Activated naive CD4-positive, alpha-beta T cell treated with Interleukin-2 at 50 U/mL for 16 hours (primary cell): ENCODE data around the gene SRP14.
"Not testable (repeated sequence)": the region's sequence is repeated elsewhere in the genome, so short reads cannot be mapped to it uniquely, and the experiment has no call there.

ENCODE experiments used
- DNase-seq: peaks from one replicate; pipeline ENCODE4 v3.0.0-alpha.2; 2020

Gene SRP14

DNA sequence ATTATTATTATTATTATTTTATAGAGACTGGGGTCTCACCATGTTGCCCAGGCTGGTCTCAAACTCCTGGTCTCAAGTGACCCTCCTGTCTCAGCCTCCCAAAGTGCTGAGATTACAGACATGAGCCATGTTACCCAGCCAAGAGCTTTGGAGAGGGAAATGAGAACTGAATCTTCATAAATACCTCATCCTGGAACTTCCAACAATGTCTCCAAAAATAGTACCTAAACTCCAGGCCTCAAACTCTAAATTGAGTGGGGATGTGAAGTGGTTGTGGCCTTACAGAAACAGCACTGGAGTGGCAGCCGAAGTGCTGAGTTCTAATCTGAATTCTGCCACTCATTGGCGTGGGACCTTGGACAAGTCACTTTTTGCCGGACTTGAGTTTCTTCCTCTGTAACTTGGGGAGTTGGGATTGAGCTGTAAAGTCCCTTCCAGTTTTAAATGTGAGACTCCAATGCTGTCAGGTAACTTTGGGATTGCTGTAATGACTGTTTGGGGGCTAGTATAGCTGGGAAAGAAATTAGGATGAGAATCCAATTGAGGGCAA is 10.0 kb upstream of the SRP14 start:
- DNase-seq: no peak

DNA sequence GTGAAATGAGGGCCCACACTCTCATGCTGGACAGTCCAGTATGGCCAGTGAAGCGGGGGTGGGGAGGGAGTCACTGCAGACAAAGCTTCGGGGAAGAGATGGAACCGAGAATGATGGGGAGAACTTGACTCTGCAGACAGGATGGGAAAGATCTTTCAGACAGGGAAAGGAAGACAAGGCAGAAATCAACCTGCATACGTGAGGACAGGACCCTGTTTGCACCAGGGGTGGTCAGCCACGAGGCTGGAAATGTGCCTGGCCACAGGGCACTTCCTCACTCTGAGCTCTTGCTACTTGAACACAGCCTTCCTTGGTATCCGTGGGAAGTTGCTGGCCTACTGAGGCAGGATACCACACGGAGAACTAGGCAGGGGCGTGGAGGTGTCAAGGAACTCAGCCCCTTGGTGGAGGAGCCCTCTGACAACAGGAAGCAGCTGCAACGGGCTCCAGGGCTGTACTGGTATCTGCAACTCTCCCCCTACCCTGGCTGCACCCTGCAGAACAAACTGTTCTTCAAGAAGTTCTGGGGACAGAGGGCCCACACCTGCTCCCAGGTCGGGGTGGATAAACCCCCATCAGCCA is 9.3 kb upstream of the SRP14 start:
- DNase-seq: no peak

DNA sequence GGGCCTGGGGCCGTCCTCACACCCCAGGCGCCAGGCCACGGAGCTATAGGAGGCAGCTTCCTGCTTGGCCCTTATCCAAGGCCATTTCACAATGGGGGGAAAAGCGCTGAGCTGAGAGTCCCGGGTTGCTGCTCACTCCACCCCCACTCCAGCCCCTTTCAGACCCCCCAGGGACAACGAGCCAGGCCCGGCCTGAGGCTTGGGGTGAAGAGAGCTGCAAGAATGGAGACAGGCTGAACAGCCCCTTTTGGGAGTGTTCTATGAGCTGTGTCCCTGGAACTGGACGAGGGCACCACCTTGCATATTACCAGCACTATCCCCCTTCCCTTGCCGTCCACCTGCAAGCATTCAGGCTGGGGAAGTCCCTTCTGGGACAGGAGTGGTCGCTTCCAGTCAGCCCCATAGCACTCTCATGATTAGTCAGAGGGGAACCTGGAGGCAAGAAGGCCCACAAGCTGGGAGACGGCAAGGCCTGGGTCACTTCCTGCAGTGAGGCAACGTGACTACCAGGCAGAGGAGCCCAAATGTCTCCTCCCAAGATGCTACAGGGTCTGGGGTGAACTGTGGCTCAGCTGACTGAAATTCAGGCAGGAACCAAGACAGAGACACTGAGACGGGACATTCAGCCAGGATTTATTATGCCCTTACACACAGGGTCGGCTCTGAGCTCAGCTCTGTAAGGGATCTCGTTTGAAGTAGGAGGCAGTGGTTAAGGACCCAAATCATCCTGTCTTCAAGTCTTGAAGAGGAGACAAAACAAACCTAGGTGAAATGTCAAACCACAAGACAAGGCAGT is 8.6 kb upstream of the SRP14 start:
- peak; percentile 60 for DNase-seq

DNA sequence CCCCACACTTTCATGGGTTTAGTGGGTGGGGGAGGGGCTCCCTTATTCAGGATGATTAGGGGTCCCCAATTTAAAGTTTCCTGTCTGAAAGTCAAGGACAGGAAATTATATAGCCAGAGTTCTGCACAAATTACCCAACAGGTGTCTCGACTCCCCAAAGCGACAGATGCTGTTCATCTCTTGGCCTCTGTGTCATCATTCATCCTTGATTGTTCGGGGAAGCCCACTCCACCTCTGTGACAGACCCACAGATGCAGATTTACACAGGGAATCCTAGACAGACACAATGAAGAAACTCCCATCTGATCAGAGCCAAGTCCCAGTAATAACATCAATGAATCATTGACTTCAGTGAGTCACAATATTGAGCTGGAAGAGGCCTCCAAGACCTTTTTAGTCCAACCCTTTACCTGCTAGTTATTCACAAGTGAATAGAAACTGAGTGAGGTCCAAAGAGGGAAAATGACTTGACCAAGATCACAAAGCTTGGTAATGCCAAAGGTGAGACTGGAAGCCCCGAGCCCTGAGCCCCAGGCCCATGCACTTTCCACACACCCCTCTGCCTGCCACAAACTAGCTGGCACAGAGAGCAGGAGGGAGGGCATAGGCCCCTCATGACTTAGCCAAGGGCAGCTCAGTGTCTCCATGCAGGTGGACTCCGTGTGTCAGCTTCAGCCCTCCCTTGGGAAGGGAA is 7.9 kb upstream of the SRP14 start:
- no peak for DNase-seq

DNA sequence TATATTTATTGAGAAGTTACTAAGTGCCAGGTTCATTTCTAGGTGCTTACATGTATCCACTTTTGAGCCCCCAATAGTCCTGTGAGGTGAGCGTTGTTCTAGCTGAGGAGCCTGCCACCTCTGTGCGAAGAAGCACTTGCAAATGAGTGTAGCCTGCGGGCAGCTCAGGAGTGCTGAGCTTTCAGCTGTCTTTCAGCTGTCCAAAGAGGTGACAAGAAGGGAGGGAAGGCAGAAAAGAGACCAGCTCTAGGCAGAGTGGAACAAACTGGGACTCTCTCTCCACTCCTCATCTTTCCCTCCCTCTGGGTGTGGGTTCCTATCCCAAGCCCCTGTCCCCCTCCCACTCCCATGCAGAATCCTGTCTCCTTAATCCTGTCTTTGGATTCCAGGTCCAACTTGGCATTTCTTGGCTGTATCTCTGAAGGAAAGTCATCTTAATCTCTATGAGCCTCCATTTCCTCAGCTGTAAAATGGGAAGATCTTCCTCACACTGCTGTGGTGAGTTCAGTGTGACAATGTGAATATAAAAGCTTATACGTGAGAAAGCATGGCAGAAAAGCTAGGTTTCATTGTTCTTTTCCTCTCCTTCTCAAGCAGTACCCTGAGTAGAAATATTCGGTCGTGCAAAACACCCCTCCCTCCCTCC is 6.7 kb upstream of the SRP14 start:
- no peak for DNase-seq

DNA sequence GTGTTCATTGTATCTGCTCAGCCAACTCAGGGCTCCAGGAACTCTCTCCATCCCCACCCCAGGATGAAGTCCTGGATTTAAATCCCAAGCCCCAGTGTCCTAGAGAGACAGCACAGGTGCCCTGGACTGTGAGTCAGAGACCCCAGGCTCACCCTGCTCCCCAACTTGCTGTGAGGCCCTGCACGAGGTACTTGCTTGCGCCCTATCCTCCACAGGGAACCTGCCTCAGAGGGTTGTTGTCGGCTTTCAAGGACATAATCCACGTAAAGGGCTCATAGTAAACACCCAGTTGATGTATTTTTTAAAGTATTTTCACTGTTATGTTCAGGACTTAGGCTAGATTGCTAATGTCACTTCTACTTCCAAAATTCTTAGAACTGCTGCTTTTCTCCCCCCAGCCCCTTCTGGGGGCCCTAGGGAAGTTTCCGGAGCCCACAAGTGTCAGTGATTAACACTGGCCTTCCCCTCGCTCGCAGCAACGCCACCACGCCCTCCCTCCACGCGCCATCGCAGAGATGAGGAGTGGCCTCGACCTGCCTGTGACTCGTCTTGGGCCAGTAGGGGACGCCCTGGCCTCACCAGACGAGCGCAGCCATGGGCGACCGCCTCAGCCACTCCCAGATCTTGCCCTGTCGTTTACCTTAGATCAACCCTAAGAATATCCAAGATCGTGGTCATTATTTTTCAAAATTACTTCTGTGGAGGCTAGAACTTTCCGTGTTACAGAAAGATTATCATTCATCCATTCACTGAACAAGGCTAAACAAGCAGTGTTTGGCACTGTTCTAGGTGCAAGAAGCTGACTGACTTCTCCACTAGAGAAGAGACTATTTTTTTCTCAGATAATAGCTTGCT is 6.0 kb upstream of the SRP14 start:
- DNase-seq: peak; percentile 89

DNA sequence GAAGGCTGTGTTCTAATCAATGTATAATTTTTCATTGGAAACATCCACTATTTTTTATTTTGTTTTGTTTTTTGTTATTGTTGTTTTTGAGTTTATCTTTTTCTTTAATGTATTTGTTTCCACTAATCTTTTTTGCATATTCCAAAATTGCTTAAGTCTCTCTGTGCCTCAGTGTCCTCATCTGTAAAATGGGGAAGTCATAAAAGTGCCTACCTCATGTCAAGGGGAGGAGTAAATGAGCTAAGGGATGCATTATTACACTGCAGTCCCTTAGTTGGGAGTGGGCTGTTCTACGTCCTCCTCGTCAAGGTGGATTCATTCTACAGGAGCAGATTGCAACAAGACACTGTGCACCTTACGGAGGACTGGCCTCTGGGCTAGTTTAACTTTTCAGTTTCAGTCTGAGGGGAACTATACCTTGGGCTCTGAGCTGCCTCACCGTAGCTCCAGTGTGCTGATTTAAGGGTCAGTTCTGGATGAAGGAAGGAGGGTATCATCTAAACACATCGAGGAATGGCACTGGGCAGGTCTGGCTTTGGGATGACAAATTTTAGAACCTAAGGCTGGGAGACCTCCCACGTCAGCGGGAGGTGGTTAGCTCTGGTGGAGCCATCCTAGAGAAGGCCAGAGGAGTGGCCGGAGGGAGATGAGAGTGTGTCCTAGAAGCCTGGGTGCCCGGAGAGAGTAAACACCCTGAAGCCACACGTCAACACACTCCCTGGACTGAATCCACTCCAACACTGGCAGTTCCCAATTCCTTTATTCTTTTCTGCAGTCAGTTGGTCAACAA is 5.1 kb upstream of the SRP14 start:
- DNase-seq: no peak

DNA sequence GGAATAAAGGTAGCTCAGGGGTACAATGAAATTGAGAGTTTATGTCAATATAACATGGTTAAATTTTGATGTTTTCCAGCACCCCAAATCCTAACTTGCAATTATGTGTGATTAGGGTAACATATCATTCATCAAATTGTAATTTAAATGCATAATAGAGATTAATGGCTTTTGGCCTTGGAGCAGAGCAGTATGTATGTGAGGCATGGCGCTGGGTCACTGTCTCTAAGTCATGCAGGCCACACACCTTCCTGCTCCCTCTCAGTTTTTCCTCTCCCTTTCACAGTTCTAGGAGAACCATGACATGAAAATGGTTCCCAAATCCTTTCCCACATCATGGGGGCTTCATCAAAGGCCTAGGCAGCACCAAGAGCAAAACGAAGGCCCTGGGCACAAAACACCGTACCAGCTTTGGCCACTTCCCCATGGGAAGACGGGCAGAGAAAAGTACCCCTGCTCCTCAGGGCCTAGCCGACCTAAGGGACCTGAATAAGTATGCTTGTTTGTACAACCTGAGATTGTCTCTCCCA is 3.9 kb upstream of the SRP14 start:
- no peak for DNase-seq

DNA sequence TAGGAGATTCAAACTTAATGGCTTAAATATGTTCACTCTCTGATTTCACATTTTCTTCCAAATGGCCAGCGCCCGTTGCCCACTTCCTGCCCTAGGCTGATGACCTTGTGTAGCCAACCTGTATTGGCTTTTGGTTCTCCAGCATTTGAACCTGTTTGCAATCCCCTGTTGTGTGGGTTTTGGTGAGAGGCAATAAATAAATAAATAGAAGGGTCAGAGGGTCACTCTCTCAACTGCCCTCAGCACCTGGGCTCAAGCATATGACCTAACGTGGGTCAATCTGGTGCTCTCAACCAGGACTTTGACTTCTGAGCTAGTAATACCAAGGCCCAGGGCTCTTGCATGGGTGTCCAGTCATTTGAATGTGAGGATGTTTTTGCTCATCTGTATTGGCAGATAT is 1.8 kb upstream of the SRP14 start:
- DNase-seq: no peak

DNA sequence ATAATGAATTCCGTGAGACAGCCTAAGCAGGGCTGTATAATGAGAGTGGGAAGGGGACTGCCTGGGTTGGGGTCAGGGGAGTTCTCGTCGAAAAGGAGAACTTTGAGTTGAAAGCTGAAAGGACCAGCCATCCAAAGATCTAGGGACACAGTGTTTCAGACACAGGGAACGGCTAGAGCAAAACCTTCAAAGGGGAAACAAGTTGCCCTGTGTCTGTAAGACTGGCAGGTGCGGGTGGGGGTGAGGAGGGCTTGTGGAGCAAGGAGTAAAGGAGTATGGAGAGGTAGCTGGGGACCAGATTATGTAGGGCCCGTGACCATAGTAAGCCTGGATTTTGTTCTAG is 1.3 kb upstream of the SRP14 start:
- DNase-seq: no peak

DNA sequence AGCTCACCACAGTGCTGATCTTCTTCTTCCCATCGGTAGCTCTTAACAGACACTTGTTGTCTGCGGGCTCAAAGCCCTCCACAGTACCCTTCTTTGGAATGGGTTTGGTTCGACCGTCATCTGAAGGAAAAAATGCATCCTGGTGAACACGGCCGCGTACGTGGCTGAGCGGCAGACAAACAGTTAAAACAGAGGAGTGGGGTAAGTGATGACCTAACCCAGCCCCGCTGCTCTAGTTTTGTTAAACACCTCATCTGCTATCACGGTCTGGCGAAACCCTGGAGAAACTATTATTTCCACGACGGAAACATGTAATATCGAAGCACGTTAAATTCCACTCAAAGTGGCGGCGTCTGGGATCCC is 725 bp downstream of the SRP14 start:
- no peak for DNase-seq

DNA sequence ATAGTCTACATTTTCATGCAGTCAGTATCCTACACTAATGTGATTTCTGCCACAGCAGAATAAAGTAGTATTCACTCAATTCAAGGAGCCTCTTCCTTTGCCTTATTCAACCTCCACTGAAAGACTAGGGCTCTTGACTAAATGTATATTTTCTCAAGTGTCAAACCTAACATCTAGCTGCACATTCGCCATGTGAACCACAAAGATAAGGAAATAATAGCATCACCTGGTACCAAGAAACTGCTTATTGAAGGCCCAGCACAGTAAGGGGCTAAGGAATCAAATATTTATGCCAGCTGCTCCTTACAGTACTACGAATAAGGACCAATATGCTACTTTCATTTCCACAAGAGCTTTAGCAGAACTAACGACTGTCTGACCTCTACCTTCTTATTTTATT is 1.3 kb downstream of the SRP14 start:
- DNase-seq: no peak

DNA sequence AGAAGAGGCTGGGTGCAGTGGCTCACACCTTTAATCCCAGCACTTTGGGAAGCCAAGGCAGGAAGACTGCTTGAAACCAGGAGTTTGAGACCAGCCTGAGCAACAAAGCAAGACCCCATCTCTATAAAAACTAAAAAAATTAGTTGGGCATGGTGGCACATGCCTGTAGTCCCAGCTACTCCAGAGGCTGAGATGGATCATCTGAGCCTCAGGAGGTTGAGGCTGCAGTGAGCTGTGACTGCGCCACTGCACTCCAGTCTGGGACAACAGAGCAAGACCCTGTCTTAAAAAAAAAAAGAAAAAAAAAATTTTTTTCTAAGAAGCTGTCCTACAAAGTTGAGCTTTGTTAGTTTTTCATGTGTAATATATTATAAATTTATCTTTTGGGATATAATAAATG is 3.8 kb downstream of the SRP14 start:
- not testable (repeated sequence) for DNase-seq

DNA sequence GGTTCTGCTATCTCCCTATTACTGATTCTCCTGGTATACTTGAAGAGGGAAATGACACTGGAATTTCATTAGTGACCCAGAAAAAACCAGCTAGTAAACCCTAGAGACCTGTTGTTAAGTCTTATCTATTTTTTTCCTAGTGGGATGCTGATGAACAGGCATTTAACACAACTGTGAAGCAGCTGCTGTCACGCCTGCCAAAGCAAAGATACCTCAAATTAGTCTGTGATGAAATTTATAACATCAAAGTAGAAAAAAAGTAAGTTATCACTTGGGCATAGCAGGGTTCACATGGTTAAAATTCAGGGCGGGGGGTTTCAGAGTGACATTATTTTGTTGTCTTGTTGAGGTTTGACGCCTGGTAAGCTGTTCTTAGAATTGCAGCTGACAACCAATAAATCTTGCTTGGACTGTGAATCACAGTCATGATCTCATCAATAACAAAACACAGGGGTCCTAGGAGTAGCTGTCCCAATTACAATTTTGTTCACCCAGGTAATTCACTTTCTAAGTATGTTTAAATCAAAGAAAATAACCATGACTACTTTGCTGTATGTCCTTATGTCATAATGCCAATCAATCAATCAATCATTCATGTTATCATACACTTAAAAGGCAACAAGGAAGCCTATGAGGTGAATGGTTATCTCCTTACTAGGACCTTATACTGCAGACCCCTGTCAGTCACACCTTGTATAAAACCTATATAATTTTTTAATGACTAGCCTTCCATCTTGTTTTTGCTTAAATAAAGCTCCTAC is 4.6 kb downstream of the SRP14 start:
- DNase-seq: no peak

DNA sequence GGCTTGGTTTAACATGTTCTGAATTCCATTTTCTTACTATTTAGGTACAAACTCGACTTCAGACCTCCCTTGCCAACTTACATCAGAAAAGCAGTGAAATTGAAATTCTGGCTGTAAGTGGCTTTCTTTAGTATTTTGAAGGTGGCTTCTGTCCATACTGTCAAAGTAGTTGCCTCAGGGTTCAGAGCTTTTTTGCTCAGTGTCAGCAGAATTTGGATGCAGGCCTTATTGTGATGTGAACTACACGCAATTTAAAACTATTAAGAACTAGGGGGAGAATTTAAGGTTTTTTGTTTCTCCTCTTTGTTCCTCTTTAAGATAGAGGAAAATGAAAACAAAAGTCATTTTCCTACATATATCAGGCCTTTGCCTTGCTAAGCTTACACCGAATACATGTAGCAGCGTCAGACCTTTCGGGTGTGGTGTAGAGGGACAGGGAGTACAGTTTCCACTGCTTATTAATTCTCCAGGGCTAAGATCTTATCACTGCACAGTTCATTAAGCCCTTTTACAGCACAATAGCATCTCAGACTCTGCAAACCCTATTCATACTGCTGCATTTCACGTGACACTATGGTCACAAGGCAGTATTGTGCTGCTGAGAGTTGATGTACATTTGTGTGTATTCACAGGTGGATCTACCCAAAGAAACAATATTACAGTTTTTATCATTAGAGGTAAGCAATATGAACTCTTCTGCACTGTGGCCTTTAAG is 6.7 kb downstream of the SRP14 start:
- no peak for DNase-seq

DNA sequence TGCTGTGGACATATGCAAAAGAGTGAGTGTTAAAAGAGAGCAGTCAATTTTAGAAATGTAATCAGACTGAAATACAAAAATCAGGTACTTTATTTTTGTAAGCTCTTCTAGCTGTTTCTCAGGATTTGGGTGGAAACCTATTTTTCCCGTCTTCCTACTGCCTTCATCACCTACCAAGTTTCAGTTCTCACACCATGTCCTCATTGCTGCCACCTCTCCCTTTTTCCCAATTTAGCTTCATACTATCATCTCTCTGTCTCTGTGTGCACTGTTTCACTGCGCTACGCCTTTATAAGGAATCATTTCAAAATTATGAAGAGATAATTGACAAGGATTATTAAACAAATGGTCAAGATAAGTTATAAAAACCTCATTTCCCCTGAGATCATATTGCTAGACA is 7.7 kb downstream of the SRP14 start:
- no peak for DNase-seq

DNA sequence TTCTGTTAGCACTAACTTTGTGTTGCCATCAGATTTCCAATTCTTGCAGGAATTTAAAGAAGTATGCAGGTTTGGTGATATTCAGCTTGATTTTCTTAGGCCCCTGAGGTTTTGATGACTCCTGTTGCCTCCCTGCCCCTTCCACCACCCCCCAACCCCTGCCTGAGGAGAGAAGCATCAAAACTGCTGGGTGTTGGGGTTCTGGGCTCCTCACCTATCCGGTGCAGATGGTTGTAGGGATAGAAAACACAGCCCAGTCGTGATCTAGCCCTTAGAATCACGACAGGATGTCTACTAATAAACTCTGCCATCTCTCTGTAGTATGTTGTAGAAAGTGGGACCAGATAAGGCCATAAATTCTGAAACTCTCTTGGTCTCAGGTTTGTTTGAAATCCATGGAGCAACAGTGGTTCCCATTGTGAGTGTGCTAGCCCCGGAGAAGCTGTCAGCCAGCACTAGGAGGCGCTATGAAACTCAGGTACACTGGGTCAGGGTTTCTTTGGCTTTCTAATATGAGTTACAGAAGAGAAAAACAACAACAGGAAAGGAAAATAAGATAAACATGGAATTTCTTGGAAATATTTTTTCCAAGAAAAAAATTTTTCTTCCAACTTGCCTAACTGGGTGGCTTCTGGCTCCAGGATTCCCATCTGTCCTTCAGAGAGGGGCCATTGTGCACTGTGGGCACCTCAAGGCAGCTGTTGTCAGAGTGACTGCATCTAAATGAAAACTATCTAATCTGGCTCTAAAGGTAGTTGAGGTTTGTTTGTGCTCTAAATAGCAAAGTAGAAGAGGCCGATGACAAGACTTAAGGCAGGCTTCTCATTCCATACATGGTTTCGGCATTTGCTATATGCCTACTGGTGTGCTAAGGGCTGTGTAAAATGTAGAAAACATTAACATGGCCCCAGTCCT is 8.7 kb downstream of the SRP14 start:
- no peak for DNase-seq

DNA sequence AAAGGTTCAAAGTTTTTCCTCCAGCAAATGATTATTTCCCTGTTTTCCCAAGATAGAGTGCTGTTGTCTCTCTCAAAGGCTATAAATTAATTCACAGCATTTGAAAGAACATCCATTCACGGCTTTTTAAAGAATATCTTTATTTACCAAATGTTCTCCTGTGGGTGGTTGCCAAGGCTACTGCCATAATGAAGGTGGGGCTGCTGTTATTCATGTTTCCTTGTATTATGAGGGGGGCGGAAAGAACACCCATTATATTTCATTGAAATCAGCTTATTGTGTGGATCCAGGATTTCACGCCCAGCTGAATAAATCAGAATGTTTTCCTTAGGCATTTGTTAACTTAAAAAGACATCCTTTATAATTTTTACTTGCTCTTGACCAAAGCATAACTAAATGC is 10.1 kb downstream of the SRP14 start:
- DNase-seq: no peak

DNA sequence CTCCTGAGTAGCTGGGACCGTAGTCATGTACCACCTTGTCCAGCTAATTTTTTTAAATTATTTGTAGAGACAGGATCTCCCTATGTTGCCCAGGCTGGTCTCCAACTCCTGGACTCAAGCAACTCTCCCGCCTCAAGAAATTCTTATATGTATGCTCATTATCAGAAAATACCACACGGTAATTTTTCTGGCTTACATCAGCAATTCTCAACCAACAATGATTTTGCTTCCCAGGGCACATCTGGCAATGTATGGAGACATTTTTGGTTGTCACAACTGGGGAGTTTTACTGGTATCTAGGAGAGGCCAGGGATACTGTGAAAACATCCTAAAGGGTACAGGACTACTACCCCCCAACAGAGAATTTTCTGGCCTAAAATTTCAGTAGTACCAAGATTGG is 10.8 kb downstream of the SRP14 start:
- no peak for DNase-seq
